NB4 (cell line): ENCODE data around the gene IRF3.

Source experiments
- CTCF ChIP-seq: IDR thresholded peaks from one replicate; pipeline ENCODE4 v1.5.1; 2012; ENCODE audit warnings: low read depth, low read length
- POLR2A ChIP-seq: IDR thresholded peaks from 2 replicates; pipeline ENCODE4 v1.6.1; 2011; ENCODE audit warnings: mild to moderate bottlenecking; ENCODE audit not compliant: insufficient read length; ENCODE audit errors: extremely low read depth

GRCh38 chr19:49651029-49651819 is 14.4 kb downstream of the IRF3 start:
- TF ChIP-seq POLR2A (no peak), CTCF (no peak)
